Breast epithelium (tissue), 4 donors: ENCODE results near the gene TIA1. TPM values are rescaled to one million over a fixed set of nuclear protein-coding genes. Genes with fewer than 3 reads are reported as not detected.

ENCODE experiments used
- DNase-seq, 2 donors: peaks; one replicate each; pipeline ENCODE4 v3.0.0-alpha.2; 2019; ENCODE audit warnings: low spot score in 2 of 2
- H3K27ac ChIP-seq, 2 donors: fragments of 200-600 bp; sonication (generic) in 1 of 2; one replicate each; pipeline ENCODE4 v1.5.1; 2016 to 2019; ENCODE audit warnings: mild to moderate bottlenecking in 1 of 2
- H3K27me3 ChIP-seq, 2 donors: fragments of 200-600 bp; sonication (generic) in 1 of 2; one replicate each; pipeline versions ENCODE4 v1.5.1 to v1.6.0; 2017 to 2019; ENCODE audit warnings: control low read depth in 1 of 2, mild to moderate bottlenecking in 1 of 2
- H3K36me3 ChIP-seq: fragments of 200-600 bp; one replicate; pipeline ENCODE4 v1.5.1; 2019
- H3K4me1 ChIP-seq, 2 donors: fragments of 200-600 bp; sonication (generic); one replicate each; pipeline ENCODE4 v1.5.1; 2016 to 2019; ENCODE audit warnings: control low read depth in 1 of 2
- H3K4me3 ChIP-seq, 3 donors: fragments of 200-600 bp; sonication (generic); 1 replicate in 2 of 3; 2 replicates in 1 of 3; pipeline ENCODE4 v1.5.1; 2016 to 2019; ENCODE audit warnings: mild to moderate bottlenecking in 3 of 3, moderate library complexity in 2 of 3
- H3K9me3 ChIP-seq, 2 donors: fragments of 200-600 bp; sonication (generic) in 1 of 2; one replicate each; pipeline ENCODE4 v1.5.1; 2016 to 2019; ENCODE audit warnings: control low read depth in 1 of 2
- CTCF ChIP-seq, 3 donors: fragments of 450-650 bp; IDR thresholded peaks; one replicate each; pipeline ENCODE4 v1.5.1; 2016 to 2017; ENCODE audit warnings: antibody characterized with exemption in 3 of 3, mild to moderate bottlenecking in 3 of 3, moderate library complexity in 3 of 3
- POLR2A ChIP-seq: fragments of 450-650 bp; IDR thresholded peaks from one replicate; pipeline ENCODE4 v1.6.1; 2016; ENCODE audit warnings: antibody characterized with exemption, mild to moderate bottlenecking, moderate library complexity
- POLR2AphosphoS5 ChIP-seq, 3 donors: sonication (generic); formaldehyde crosslinking; IDR thresholded peaks; one replicate each; pipeline ENCODE4 v1.6.1; 2017; ENCODE audit warnings: antibody characterized with exemption in 3 of 3
- intact Hi-C: fragments of 100-400 bp; cut with DNase I; formaldehyde crosslinking; loops from one replicate; pipeline ENCODE4 v1.15.1; 2023; ENCODE audit warnings: low total_unique reads
- total RNA-seq, 3 donors: library from RNA; depleted of rRNA; stranded (reverse); fragments of >200 nt; gene quantifications; one replicate each; pipeline ENCODE4 v1.1.0, GENCODE V29; 2016

Gene TIA1
- total RNA-seq, 3 donors from 2014 or later = 43.7 to 236 (median 172) TPM

GRCh38 chr2:70201831-70202230, 46.6 kb downstream of the TIA1 start:
- H3K4me1 ChIP-seq = no peaks in the 10 kb centered on the region
- no peaks in the 10 kb centered on the region for H3K27me3 ChIP-seq
- H3K36me3 ChIP-seq = no peaks in the 10 kb centered on the region
- DNase-seq = no peak
- peak overlapping the region in 1 of 2 donors; percentile 29 for H3K27ac ChIP-seq
- intact Hi-C loops = no loop called here
- H3K4me3 ChIP-seq = peak overlapping the region in 2 of 3 donors; percentile 36 to 45
- H3K9me3 ChIP-seq = no peaks in the 10 kb centered on the region
- no peak for TF ChIP-seq POLR2AphosphoS5 (IDR thresholded peaks at IDR 0.05)
- no peak for TF ChIP-seq POLR2A

- H3K36me3 ChIP-seq = no peaks in the 10 kb centered on the region
- no peak overlapping the region for H3K4me3 ChIP-seq
- intact Hi-C loops = no loop called here
- H3K4me1 ChIP-seq = no peaks in the 10 kb centered on the region
- DNase-seq = no peak
- no peaks in the 10 kb centered on the region for H3K9me3 ChIP-seq
- no peak for TF ChIP-seq POLR2AphosphoS5 (IDR thresholded peaks at IDR 0.05)
- TF ChIP-seq POLR2A = no peak
- TF ChIP-seq CTCF (IDR thresholded peaks at IDR 0.05) = no peak
- no peak overlapping the region for H3K27ac ChIP-seq
- H3K27me3 ChIP-seq = no peaks in the 10 kb centered on the region
Observed at GRCh38 chr2:70201225-70201768, 47.1 kb downstream of the TIA1 start.

GRCh38 chr2:70199320-70199864, 49.0 kb downstream of the TIA1 start:
- DNase-seq = no peak
- H3K36me3 ChIP-seq = no peaks in the 10 kb centered on the region
- intact Hi-C loops = no loop called here
- no peaks in the 10 kb centered on the region for H3K27me3 ChIP-seq
- H3K9me3 ChIP-seq = no peaks in the 10 kb centered on the region
- no peak overlapping the region for H3K4me3 ChIP-seq
- H3K27ac ChIP-seq = no peak overlapping the region
- TF ChIP-seq POLR2AphosphoS5 (IDR thresholded peaks at IDR 0.05) (no peak), CTCF (IDR thresholded peaks at IDR 0.05) (no peak), POLR2A (no peak)
- no peaks in the 10 kb centered on the region for H3K4me1 ChIP-seq

- Histone ChIP-seq H3K4me1 (no peaks in the 10 kb centered on the region), H3K36me3 (no peaks in the 10 kb centered on the region), H3K4me3 (no peak overlapping the region), H3K27ac (no peak overlapping the region), H3K27me3 (no peaks in the 10 kb centered on the region), H3K9me3 (no peaks in the 10 kb centered on the region)
- TF ChIP-seq POLR2A = no peak
- TF ChIP-seq CTCF (IDR thresholded peaks at IDR 0.05) = no peak
- TF ChIP-seq POLR2AphosphoS5 (IDR thresholded peaks at IDR 0.05) = no peak
- intact Hi-C loops = no loop called here
- DNase-seq = no peak
Observed at GRCh38 chr2:70192516-70192915, 55.9 kb downstream of the TIA1 start.

GRCh38 chr2:70191244-70191735, 57.1 kb downstream of the TIA1 start:
- intact Hi-C loops = no loop called here

More at GRCh38 chr2:70191244-70191735, 57.1 kb downstream of the TIA1 start:
- Histone ChIP-seq H3K27ac (peak overlapping the region; percentile 96 to 100), H3K36me3 (no peaks in the 10 kb centered on the region), H3K27me3 (no peaks in the 10 kb centered on the region), H3K9me3 (no peaks in the 10 kb centered on the region), H3K4me1 (no peaks in the 10 kb centered on the region), H3K4me3 (peak overlapping the region; percentile 74 to 90 (median 79))
- no peak for DNase-seq
- TF ChIP-seq POLR2A = no peak
- TF ChIP-seq POLR2AphosphoS5 (IDR thresholded peaks at IDR 0.05) = no peak
- TF ChIP-seq CTCF (IDR thresholded peaks at IDR 0.05) = no peak
